GM18498 (cell line): Measurements from ENCODE around the gene CRABP1.
"Not testable (repeated sequence)": the region's sequence is repeated elsewhere in the genome, so short reads cannot be mapped to it uniquely, and the experiment has no call there.

ENCODE experiments used
- ATAC-seq: cut with Tn5 transposase; IDR thresholded peaks from one replicate; pipeline ENCODE4 v1.9.1; 2021; ENCODE audit warnings: mild to moderate bottlenecking, moderate library complexity; ENCODE audit not compliant: unreplicated experiment

Gene CRABP1

DNA sequence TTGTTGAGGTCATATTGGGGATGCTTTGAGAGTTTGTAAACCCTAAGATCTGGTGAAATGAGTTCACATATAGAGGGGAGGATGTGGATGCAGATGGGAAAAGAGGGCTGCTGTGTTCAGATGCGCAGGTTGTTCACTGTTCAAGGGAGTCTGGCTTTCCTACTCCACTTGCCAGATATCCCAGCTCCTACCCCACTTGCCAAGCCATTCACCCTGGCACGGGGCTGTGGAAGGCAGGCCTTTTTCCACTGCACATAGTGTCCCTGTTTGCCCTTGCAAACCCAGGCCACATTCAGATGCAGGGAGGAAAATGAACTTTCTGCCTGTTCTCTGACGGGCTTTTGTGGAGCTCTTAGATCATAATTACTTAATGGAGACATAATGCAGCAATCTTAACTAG is 29.0 kb downstream of the CRABP1 start:
- ATAC-seq: no peak

- no peak for ATAC-seq
These were observed 29.9 kb downstream of the CRABP1 start for GRCh38 chr15:78370013-78370412.

GRCh38 chr15:78372880-78373279 is 32.7 kb downstream of the CRABP1 start:
- ATAC-seq: no peak

- ATAC-seq: no peak
These were observed 34.6 kb downstream of the CRABP1 start for GRCh38 chr15:78374436-78375393.

GRCh38 chr15:78380143-78380542 is 40.0 kb downstream of the CRABP1 start:
- ATAC-seq: not testable (repeated sequence)

DNA sequence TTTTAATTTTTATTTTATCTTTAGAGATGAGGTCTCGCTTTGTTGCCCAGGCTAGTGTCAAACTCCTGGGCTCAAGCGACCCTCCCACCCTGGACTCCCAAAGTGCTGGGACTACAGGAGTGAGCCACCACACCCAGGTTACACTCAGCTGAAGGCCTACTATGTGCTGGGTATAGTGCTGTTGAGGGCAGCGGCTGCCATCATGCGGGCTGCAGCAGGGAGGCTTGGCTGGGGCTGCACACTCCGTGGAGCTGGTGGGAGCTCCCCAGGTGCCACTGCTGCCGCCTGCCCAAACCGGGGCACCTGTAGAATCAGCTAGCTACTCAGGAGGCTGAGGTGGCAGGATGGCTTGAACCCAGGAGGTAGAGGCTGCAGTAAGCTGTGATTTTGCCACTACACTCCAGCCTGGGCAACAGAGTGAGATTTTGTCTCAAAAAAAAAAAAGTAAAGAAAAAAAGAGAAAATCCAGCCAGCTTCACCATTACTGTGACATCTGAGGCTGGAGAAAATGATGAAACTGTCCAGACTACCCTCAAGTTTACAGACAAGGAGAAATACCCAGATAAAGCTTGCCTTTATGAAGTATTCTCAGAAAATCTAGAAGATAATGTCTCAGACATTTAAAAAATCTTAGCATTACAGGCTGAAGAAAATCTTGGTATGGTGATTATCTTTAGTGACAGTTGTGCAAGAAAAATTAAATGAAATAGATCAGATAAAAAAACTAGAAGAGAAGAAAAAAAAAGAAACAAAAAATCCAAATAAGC is 42.1 kb downstream of the CRABP1 start:
- ATAC-seq: no peak

- no peak for ATAC-seq
These were observed 44.5 kb downstream of the CRABP1 start for GRCh38 chr15:78384651-78385050.

DNA sequence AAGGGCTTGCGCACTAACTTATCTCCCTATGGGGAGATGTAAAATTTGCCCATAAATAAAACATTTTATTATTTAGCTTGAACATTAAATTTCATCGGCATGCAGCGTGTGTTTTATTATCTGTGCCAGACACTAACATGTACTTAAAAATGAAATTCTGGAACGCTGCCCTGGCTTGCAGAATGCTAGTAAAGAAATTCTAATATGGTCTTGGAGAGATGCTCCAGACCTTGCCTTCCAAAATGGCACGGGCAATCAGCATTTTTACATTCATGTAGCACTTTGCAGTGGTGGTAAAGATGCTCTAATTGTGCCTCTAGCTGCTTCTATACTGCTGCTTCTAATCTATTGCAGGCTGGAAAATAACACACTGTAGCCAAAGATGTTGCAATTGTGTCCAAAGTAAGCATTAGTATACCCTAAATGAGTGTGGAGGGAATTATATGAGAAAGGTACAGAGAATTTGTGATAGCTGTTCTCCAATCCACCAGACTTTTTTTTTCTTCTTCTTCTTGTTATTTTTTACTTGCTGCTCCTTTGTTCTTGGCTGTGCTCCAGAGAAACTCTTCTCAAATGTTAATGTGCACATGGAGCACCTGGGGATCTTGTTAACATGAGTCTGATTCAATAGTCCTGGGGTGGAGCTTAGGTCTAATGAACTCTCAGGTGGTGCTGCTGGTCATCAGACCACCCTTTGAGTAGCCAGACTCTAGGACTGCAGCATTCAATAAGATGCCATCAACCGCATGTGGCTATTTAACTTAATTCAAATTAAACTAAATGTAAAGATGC is 47.3 kb downstream of the CRABP1 start:
- no peak for ATAC-seq

- no peak for ATAC-seq
These were observed 48.7 kb downstream of the CRABP1 start for GRCh38 chr15:78388865-78389264.

GRCh38 chr15:78389322-78389721 is 49.2 kb downstream of the CRABP1 start:
- ATAC-seq: no peak

DNA sequence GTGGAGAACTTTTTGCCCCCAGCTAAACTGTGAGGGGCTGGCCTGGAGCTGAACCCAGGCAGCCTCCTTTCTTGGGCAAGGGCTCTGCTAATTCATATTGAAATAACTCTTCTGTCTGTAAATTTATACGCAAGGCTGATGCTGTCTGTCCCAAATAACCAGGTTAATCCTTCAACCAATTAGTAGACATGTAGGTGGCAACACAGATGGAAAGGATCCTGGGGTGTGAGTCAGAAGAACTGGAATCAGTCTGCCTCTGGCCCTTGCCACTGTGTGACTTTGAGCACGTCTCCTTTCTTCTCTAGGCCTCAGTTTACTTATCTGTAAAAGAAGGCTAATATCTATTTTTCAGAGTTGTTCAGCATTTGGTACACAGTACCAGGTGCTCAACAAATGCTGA is 49.6 kb downstream of the CRABP1 start:
- ATAC-seq: no peak

GRCh38 chr15:78390242-78390641 is 50.1 kb downstream of the CRABP1 start:
- ATAC-seq: no peak

- ATAC-seq: no peak
These were observed 50.7 kb downstream of the CRABP1 start for GRCh38 chr15:78390826-78391225.

- no peak for ATAC-seq
These were observed 51.6 kb downstream of the CRABP1 start for GRCh38 chr15:78391781-78392180.

GRCh38 chr15:78392430-78392829 is 52.3 kb downstream of the CRABP1 start:
- ATAC-seq: no peak

DNA sequence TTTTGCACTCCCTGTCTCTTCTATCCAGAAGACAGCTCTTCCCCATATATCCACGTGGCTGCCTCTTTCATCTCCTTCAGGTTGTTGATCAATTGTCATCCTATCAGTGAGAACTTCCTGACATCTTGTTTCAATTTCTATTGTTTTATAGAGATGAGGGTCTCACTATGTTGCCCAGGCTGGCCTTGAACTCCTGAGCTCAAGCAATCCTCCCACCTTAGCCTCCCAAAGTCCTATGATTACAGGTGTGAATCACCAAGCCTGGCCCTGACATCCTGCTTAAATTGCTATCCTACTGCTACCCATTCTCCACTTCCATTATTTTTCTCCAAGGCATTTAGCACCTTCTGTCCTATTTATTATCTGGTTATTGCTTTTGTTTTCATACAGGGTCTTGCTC is 53.0 kb downstream of the CRABP1 start:
- no peak for ATAC-seq

DNA sequence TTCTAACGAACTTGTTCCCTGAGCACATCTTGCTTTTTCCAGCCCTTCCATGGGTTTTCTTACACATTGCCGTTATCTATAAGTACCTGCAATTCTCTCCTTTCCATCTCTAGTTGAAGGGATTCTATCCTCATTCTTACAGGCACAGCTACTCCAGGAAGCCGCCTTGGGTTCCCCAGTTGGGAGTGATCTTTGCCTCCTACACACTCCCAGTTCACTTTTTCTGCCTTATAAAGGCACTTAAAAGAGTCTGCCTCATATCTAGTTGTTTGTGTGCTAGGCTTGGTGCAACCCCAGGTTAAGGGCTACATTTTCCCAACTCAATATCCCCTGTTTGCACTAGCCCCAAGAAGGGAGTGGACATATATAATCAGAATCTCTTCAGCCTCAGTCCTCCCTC is 53.9 kb downstream of the CRABP1 start:
- ATAC-seq: no peak

GRCh38 chr15:78394981-78395616 is 54.9 kb downstream of the CRABP1 start:
- ATAC-seq: no peak

DNA sequence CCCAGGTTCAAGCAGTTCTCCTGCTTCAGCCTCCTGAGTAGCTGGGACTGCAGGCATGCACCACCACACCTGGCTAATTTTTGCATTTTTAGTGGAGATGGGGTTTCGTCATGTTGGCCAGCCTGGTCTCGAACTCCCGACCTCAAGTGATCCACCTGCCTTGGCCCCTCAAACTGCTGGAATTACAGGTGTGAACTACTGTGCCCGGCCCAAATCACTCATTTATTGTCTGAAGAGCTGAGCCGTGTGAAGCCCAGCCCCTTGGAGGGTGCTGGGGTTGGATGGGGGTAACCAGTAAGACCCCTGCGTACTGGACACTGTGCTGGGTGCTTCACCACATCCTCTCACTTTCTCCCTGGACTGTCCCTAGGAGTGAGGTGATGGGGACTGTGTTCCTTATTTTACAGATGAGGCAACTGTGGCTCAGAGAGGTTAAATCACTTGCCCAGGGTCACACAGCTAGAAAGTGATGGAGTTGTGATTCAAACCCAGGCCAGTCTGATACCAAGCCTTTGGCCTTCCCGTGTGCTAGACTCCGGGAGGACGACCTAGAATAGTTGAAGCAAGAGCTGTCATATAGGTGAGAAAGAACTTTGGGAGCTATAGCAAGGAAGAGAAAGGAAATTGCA is 56.1 kb downstream of the CRABP1 start:
- ATAC-seq: no peak

DNA sequence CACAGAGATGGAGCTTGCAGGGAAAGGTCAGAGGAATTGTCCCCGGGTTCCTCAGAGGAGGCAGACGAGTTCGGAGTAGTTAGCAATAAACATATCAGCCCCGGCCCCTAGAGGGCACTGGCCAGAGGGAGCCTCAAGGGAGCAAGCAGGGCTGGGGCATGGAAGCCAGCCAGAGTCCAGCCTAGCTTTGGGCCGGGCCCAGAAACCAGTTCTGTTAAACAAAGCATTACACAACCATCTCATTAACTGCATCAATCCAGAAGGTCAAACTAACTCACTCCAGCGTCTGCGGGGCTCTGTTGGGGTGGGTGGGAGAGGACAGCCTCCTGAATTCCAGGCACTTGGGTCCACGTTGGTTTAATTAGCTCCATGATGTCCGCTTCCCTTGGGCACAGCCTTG is 56.8 kb downstream of the CRABP1 start:
- ATAC-seq: no peak
